GM19463 (cell line): Measurements from ENCODE around the gene PRPF31.

Experiments used
- ATAC-seq: cut with Tn5 transposase; IDR thresholded peaks from one replicate; pipeline ENCODE4 v1.9.1; 2021; ENCODE audit warnings: mild to moderate bottlenecking, moderate library complexity; ENCODE audit not compliant: unreplicated experiment

PRPF31 gene

DNA sequence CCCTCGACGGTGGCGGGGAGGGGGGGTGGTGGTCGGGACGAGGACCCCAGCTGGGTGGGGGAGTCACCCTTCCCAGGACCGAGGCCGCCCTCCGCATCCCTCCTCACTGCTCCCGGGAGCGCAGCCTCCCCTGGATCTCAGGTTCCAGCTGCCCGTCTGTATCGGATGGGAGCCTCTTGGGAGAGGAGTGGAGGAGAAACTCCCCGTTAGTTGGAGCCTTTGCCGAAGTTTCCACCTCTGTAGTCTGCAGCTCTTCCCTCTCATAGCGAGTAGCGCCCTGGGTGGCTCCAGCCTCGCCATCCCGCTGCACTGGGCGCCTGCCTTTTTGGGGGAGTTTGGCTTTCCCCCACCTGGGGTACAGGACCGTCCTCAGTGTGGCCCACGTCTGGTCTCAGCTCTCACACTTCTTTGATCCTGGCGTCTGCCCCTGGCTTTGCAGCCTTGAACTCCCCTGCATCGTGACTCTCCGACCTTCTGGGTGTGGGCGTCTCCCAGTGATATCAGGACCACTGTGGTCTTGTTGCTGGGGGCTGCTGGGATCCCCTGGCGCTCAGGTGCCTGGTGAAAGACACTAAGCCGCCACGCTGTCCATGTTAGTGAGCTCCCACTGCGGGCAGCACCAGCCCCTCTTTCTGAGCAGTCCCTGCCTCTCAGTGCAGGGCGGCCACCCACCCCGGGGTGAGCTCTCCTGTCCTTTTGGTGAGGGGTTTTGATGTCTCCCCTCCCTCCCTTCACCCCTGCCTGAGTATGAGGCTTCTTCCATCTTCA lies 23.1 kb downstream of the PRPF31 start:
- ATAC-seq, result no peak

DNA sequence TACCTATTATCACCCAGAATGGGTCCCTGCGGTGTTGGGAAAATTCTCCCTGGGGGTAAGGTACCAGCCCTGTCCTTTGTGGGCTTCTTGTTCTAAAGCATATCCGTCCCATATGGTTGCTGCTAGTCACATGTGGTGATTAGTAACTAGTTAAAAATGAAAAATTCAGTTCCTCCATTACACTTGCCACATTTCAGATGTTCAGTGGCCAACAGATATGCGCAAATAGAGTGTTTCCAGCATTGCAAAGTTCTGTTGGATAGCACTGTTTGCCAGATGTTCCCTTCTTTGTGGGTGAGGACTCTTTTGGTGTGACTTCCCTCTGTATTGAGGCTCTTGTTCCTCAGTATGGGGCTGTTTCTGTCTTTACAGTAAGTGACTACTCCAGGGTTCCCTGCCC lies 25.8 kb downstream of the PRPF31 start:
- ATAC-seq, result no peak

GRCh38 chr19:54142166-54142780 lies 26.7 kb downstream of the PRPF31 start:
- ATAC-seq, result no peak

- ATAC-seq, result no peak
Measured at GRCh38 chr19:54145541-54146158, 30.1 kb downstream of the PRPF31 start.

- ATAC-seq, result no peak
Measured at GRCh38 chr19:54147676-54148075, 32.1 kb downstream of the PRPF31 start.

GRCh38 chr19:54148158-54148557 lies 32.6 kb downstream of the PRPF31 start:
- ATAC-seq, result no peak

GRCh38 chr19:54149021-54149812 lies 33.7 kb downstream of the PRPF31 start:
- ATAC-seq, result no peak

GRCh38 chr19:54151362-54152035 lies 35.9 kb downstream of the PRPF31 start:
- no peak for ATAC-seq

- ATAC-seq, result no peak
Measured at GRCh38 chr19:54152267-54152666, 36.7 kb downstream of the PRPF31 start.

DNA sequence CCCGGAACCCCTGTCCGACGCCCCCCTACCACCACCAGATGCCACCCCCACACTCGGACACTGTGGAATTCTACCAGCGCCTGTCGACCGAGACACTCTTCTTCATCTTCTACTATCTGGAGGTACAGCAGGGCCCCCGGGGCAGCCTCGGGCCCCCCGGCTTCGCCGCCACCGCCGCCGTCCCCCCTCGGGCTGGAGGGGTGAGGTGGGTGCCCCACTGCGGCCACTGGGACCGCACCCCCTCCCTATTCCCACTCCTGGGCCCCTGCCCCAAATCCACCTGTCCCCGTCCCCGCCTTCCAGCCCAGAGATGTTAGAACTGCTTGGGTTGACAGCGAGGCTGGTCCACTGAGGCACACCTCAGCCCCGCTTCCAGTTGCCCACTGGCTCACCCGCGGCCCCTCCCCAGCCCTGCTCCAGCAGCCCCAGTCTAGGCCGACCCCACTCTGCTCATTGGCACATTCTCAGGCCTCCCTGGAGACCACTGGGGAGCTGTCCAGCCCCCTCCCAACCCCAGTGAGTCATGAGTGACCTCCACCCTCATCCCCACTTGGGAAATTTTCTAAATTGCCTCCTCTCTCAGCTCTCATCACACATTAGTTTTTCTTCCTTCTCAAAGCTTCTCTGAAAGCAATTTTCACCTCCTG lies 37.4 kb downstream of the PRPF31 start:
- no peak for ATAC-seq

- ATAC-seq, result no peak
Measured at GRCh38 chr19:54153731-54154326, 38.3 kb downstream of the PRPF31 start.

- no peak for ATAC-seq
Measured at GRCh38 chr19:54154603-54155345, 39.2 kb downstream of the PRPF31 start.

GRCh38 chr19:54155694-54156093 lies 40.1 kb downstream of the PRPF31 start:
- ATAC-seq, result no peak

DNA sequence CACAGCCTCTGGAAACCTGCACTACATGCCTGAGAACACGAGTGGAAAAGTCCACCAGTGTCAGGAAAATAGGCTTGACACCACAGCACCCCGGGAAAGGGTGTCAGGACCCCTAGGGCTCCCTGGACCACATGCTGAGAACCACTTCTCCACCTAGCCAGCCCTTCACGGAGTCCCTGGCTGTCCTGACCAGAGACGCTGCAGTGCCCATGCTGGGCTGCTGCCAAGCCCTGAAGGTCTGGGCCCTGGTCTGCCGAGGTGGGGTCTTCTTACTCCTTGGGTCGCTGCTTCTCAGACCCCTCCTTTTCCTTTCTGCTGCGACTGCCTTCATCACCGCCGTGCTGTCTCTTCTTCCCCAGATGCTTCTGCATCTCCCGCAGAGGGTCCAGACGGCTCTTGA lies 40.9 kb downstream of the PRPF31 start:
- ATAC-seq, result no peak

GRCh38 chr19:54156953-54157352 lies 41.4 kb downstream of the PRPF31 start:
- ATAC-seq, result no peak

GRCh38 chr19:54158812-54159351 lies 43.3 kb downstream of the PRPF31 start:
- ATAC-seq, result no peak

- peak; percentile 91 for ATAC-seq
Measured at GRCh38 chr19:54159352-54160181, 44.0 kb downstream of the PRPF31 start, which contains the start of gene LENG1. TSS of gene LENG1 (minus strand) at chr19:54159721. CDS start at chr19:54159695, 26 bp downstream.
